K562 (cell line): ENCODE measurements around the gene FRA10AC1. TPM values are rescaled to one million over a fixed set of nuclear protein-coding genes. Genes with fewer than 3 reads are reported as not detected.

Experiments used
- ATAC-seq: fragments of 200-7000 bp; cut with Tn5 transposase; 3 replicates; pipeline ENCODE4 v1.9.1; 2020; ENCODE audit warnings: moderate library complexity
- BruUV-seq: library from RNA; stranded (reverse); fragments of 400-500 nt; replicated peaks from 2 replicates; lab custom pipeline; 2021; lab: Mats Ljungman, UMichigan
- CTCF ChIA-PET: fragments of 300-600 bp; formaldehyde crosslinking; extraction: SDS; loops from one replicate; lab custom pipeline; 2021; ENCODE audit warnings: low intra/inter-chr PET ratio; lab: Yijun Ruan, JAX
- POLR2A ChIA-PET: fragments of 300-600, 350-650 bp; sonication (Branson Sonifier 250); formaldehyde crosslinking; extraction: SDS; loops from one replicate; lab custom pipeline; 2021; ENCODE audit warnings: antibody characterized with exemption, inconsistent platforms; lab: Yijun Ruan, JAX
- DNase-seq, 4 experiments: peaks; one replicate each; pipeline versions ENCODE4 v3.0.0 to v3.0.0-alpha.2; 2011 to 2018; ENCODE audit warnings: low spot score in 3 of 4, mixed read lengths in 3 of 4; ENCODE audit errors: extremely low read depth in 1 of 4
- FAIRE-seq: peaks from 2 replicates; lab custom pipeline; 2011; peaks lifted over from hg19 to GRCh38; lab: Jason Lieb, UNC
- H2AFZ ChIP-seq: 2 replicates; pipeline ENCODE4 v1.6.0; 2011; ENCODE audit warnings: low read depth, low read length, control low read depth, inconsistent platforms
- H3K27ac ChIP-seq: fragments of 200-600 bp; 3 replicates; pipeline ENCODE4 v1.8.0; 2011; ENCODE audit warnings: low read depth, mild to moderate bottlenecking, control low read depth, inconsistent platforms, low read length, moderate library complexity, mixed read lengths; ENCODE audit errors: extremely low read depth
- H3K27me3 ChIP-seq, 2 experiments: fragments of 300-600 bp in 1 of 2; 2 replicates in 1 of 2; 3 replicates in 1 of 2; pipeline versions ENCODE4 v1.6.0 to v1.8.0; 2011; ENCODE audit warnings: inconsistent platforms in 2 of 2, low read length in 2 of 2, mild to moderate bottlenecking in 1 of 2, mixed read lengths in 1 of 2, moderate library complexity in 1 of 2; ENCODE audit not compliant: control insufficient read depth in 2 of 2, insufficient read depth in 2 of 2
- H3K36me3 ChIP-seq: fragments of 300-600 bp; 3 replicates; pipeline ENCODE4 v1.8.0; 2011; ENCODE audit warnings: mild to moderate bottlenecking, low read length, inconsistent platforms; ENCODE audit not compliant: control insufficient read depth, insufficient read depth
- H3K4me1 ChIP-seq, 2 experiments: fragments of 200-600 bp in 1 of 2; replicated peaks in 1 of 2; 2 replicates in 1 of 2; 3 replicates in 1 of 2; pipeline versions ENCODE4 v1.5.1 to v1.8.0; 2011; ENCODE audit warnings: inconsistent platforms in 2 of 2, low read length in 2 of 2, mild to moderate bottlenecking in 1 of 2, mixed read lengths in 1 of 2, moderate library complexity in 1 of 2; ENCODE audit not compliant: control insufficient read depth in 2 of 2, insufficient read depth in 2 of 2
- H3K4me2 ChIP-seq: 2 replicates; pipeline ENCODE4 v1.6.1; 2011; ENCODE audit warnings: low read length, control low read depth, inconsistent platforms, mixed read lengths; ENCODE audit not compliant: insufficient read depth
- H3K4me3 ChIP-seq: fragments of 200-600 bp; sonication (generic), shearing (Covaris generic); 2 replicates; pipeline ENCODE4 v1.5.1; 2016; ENCODE audit warnings: control low read depth, inconsistent platforms
- H3K79me2 ChIP-seq: fragments of 200-600 bp; 3 replicates; pipeline ENCODE4 v1.8.0; 2011; ENCODE audit warnings: low read length, inconsistent platforms; ENCODE audit not compliant: control insufficient read depth, insufficient read depth
- H3K9ac ChIP-seq, 2 experiments: 2 replicates each; pipeline versions ENCODE4 v1.6.0 to v1.6.1; 2011; ENCODE audit warnings: low read depth in 2 of 2, low read length in 2 of 2, control low read depth in 1 of 2, inconsistent platforms in 1 of 2, mild to moderate bottlenecking in 1 of 2, mixed read lengths in 1 of 2; ENCODE audit not compliant: insufficient read depth in 1 of 2
- H3K9me1 ChIP-seq: one replicate; pipeline ENCODE4 v1.6.0; 2011; ENCODE audit warnings: inconsistent platforms, mild to moderate bottlenecking, low read length, moderate library complexity; ENCODE audit not compliant: control insufficient read depth, insufficient read depth
- H3K9me3 ChIP-seq: replicated peaks from 2 replicates; pipeline ENCODE4 v1.5.1; 2011; ENCODE audit warnings: low read depth, low read length, inconsistent platforms; ENCODE audit not compliant: control insufficient read depth, insufficient read depth
- H4K20me1 ChIP-seq: replicated peaks from 2 replicates; pipeline ENCODE4 v1.6.1; 2011; ENCODE audit warnings: low read length, inconsistent platforms, mixed read lengths; ENCODE audit not compliant: control insufficient read depth, insufficient read depth
- CC2D1A ChIP-seq: fragments of 450-650 bp; IDR thresholded peaks from 2 replicates; pipeline ENCODE4 v1.6.1; 2017; ENCODE audit warnings: mild to moderate bottlenecking
- HNRNPH1 ChIP-seq: fragments of 200-400 bp; formaldehyde crosslinking; optimal IDR thresholded peaks from 2 replicates; pipeline ENCODE3; 2017; ENCODE audit warnings: low read depth, mild to moderate bottlenecking, low read length, moderate library complexity
- HNRNPUL1 ChIP-seq: fragments of 200-400 bp; formaldehyde crosslinking; IDR thresholded peaks from 2 replicates; pipeline ENCODE4 v1.6.1; 2017; ENCODE audit warnings: low read length
- KDM1A ChIP-seq, 2 experiments: fragments of 450-650 bp; IDR thresholded peaks; 2 replicates each; pipeline ENCODE4 v1.6.1; 2016; ENCODE audit warnings: mild to moderate bottlenecking in 2 of 2
- PRMT5 ChIP-seq: sonication (generic); formaldehyde crosslinking; IDR thresholded peaks from 2 replicates; pipeline ENCODE4 v1.5.0; 2020; ENCODE audit warnings: missing genetic modification reagents
- RNF219 ChIP-seq: fragments of 250-450 bp; sonication (Bioruptor Pico); IDR thresholded peaks from 2 replicates; pipeline ENCODE4 v1.5.0; 2022; ENCODE audit warnings: mild to moderate bottlenecking
- STAT5A ChIP-seq: IDR thresholded peaks from 2 replicates; pipeline ENCODE4 v1.6.1; 2012; ENCODE audit warnings: low read length, inconsistent platforms, borderline replicate concordance
- TAF7 ChIP-seq: fragments of 450-650 bp; IDR thresholded peaks from 2 replicates; pipeline ENCODE4 v1.6.1; 2016; ENCODE audit warnings: missing genetic modification characterization, missing compliant biosample characterization
- ZBTB7A ChIP-seq: IDR thresholded peaks from 2 replicates; pipeline ENCODE4 v1.6.1; 2011; ENCODE audit warnings: low read depth, mild to moderate bottlenecking, low read length, moderate library complexity, borderline replicate concordance; ENCODE audit not compliant: control insufficient read depth
- WGBS: fragments of 100-300 bp; shearing (Covaris generic); methylation state at CpG from one replicate; pipeline ENCODE4 v1.1.6; 2016; ENCODE audit warnings: low coverage, mixed read lengths; ENCODE audit not compliant: insufficient coverage; ENCODE audit errors: missing lambda C conversion rate; 5-methylcytosine and 5-hydroxymethylcytosine counted together
- in situ Hi-C: fragments of 300-500 bp; cut with MboI; formaldehyde crosslinking; loops from 4 replicates; pipeline ENCODE4 v1.15.0; 2018; ENCODE audit warnings: inconsistent platforms, mixed read lengths
- intact Hi-C: fragments of 100-400 bp; cut with micrococcal nuclease; formaldehyde crosslinking; loops from 2 replicates; pipeline ENCODE4 v1.14.2; 2022
- polyA plus RNA-seq, 8 experiments: library from polyadenylated mRNA; depleted of rRNA in 4 of 8; stranded (reverse) in 5 of 8; unstranded in 3 of 8; fragments of >200 nt; fragmentation: Nextera tagmentation in 2 of 8; fragmentation: Illumina TruSeq in 1 of 8; extraction: Ambion mirVana in 2 of 8; extraction: Trizol in 1 of 8; gene quantifications; 2 replicates each; pipeline versions ENCODE4 v1.2.1 to v1.2.3, GENCODE V29; 2011 to 2014; ENCODE audit warnings: inconsistent platforms in 1 of 8, missing spikeins in 1 of 8
- total RNA-seq, 7 experiments: library from RNA; depleted of rRNA in 6 of 7; stranded (reverse); fragments of >200 nt in 6 of 7; fragmentation: Illumina TruSeq in 2 of 7; extraction: Trizol in 2 of 7; gene quantifications; 2 replicates each; pipeline versions ENCODE4 v1.2.1 to v1.2.3, GENCODE V29; 2011 to 2021; ENCODE audit warnings: low replicate concordance in 1 of 7
- TF ChIP-seq, protein P1 (sequence below): sonication (generic); formaldehyde crosslinking; IDR thresholded peaks from 2 replicates; pipeline ENCODE4 v1.8.0; 2022; ENCODE audit warnings: mild to moderate bottlenecking, missing genetic modification reagents

The FRA10AC1 gene
- total and polyA plus RNA-seq, 9 of the 15 experiments (the other 6 are each of a cell fraction or from before 2014, with no cell fraction given) = 4.4 to 11.8 (median 8.0) TPM

- TF ChIP-seq RNF219 (CRISPR knock-in tag) = no peak
- no peak for TF ChIP-seq KDM1A (IDR thresholded peaks at IDR 0.05)
- TF ChIP-seq CC2D1A = no peak
- no peak for TF ChIP-seq STAT5A
- TF ChIP-seq, all 486 proteins: peak for 0
These were observed 24.0 kb downstream of the FRA10AC1 start (continued) for GRCh38 chr10:93678386-93678785.

- Histone ChIP-seq H3K4me3 (no peak overlapping the region), H3K27me3 (no peaks in the 10 kb centered on the region), H3K27ac (no peak overlapping the region), H3K9me1 (no peaks in the 10 kb centered on the region), H3K79me2 (no peaks in the 10 kb centered on the region), H4K20me1 (no peaks in the 10 kb centered on the region), H3K9ac (no peak overlapping the region), H3K4me2 (no peak overlapping the region), H3K36me3 (peaks cover 18% of the 10 kb centered on the region; the same call in 2 of the 3 replicates), H2AFZ (no peak overlapping the region), H3K4me1 (no peaks in the 10 kb centered on the region)
- FAIRE-seq (no peak), DNase-seq (no peak)
- CTCF ChIA-PET = no interaction called here
- BruUV-seq = no TSS peak
- WGBS = 63% methylated on average over 2 of the region's 2 CpGs
- TF ChIP-seq HNRNPUL1 (no peak), HNRNPH1 (no peak), ZBTB7A (no peak), TAF7 (tag) (no peak), PRMT5 (CRISPR knock-in tag) (no peak)
- TF ChIP-seq, protein P1, sequence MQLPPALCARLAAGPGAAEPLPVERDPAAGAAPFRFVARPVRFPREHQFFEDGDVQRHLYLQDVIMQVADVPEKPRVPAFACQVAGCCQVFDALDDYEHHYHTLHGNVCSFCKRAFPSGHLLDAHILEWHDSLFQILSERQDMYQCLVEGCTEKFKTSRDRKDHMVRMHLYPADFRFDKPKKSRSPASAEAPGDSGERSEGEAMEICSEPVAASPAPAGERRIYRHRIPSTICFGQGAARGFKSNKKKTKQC (CRISPR knock-in tag) = no peak
- TF ChIP-seq, all 486 proteins: peak for 0
- intact Hi-C loops (loop anchor here (10.0 kb wide), 1 partner anchor 299 kb away; no protein-coding TSS in a partner anchor), in situ Hi-C loops (no loop called here)
- POLR2A ChIA-PET = no interaction called here
- no peak for ATAC-seq
- H3K9me3 ChIP-seq = no peaks in the 10 kb centered on the region
These were observed 28.6 kb downstream of the FRA10AC1 start for GRCh38 chr10:93673791-93674190.
